ENCODE measurements around the gene GRIN2A. TPM values are rescaled to one million over a fixed set of nuclear protein-coding genes. Genes with fewer than 3 reads are reported as not detected.

GRIN2A gene
- total RNA-seq, 1 donor from 2014 or later: not detected

DNA sequence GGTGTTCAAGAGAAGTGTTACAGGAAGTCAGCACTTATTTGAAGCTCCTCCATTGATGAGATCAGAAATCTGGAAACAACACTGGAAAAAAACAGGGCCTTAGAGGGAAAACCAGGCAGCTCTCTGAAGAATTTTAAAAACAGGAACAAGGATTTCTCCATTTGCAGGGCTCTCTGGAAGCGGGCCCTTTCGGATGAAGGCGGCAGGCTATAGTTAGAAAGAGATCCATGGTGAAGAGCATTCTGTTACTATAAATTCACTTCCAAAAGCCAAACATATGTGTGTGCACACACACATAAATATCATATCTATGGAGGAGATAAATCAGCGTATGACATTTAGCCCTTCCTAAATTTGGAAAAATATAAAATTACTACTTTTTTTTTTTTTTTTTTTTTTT is 42.6 kb upstream of the GRIN2A start:
- TF ChIP-seq, protein P1, sequence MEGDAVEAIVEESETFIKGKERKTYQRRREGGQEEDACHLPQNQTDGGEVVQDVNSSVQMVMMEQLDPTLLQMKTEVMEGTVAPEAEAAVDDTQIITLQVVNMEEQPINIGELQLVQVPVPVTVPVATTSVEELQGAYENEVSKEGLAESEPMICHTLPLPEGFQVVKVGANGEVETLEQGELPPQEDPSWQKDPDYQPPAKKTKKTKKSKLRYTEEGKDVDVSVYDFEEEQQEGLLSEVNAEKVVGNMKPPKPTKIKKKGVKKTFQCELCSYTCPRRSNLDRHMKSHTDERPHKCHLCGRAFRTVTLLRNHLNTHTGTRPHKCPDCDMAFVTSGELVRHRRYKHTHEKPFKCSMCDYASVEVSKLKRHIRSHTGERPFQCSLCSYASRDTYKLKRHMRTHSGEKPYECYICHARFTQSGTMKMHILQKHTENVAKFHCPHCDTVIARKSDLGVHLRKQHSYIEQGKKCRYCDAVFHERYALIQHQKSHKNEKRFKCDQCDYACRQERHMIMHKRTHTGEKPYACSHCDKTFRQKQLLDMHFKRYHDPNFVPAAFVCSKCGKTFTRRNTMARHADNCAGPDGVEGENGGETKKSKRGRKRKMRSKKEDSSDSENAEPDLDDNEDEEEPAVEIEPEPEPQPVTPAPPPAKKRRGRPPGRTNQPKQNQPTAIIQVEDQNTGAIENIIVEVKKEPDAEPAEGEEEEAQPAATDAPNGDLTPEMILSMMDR (conservative IDR thresholded peaks at IDR 0.05; ENCODE audit: low read depth, low read length): no peak
- DNase-seq (ENCODE audit: low read depth): no peak
- H3K4me3 ChIP-seq (ENCODE audit: low read depth, low read length): no peak overlapping the region

GRCh38 chr16:10220942-10221341 is 38.7 kb upstream of the GRIN2A start:
- DNase-seq (ENCODE audit: low read depth): no peak
- TF ChIP-seq, protein P1 (conservative IDR thresholded peaks at IDR 0.05; ENCODE audit: low read depth, low read length): no peak
- no peak overlapping the region for H3K4me3 ChIP-seq (ENCODE audit: low read depth, low read length)

- no peak overlapping the region for H3K4me3 ChIP-seq (ENCODE audit: low read depth, low read length)
- no peak for DNase-seq (ENCODE audit: low read depth)
- TF ChIP-seq, protein P1 (conservative IDR thresholded peaks at IDR 0.05; ENCODE audit: low read depth, low read length): no peak
Observed at GRCh38 chr16:10219742-10220141, 37.5 kb upstream of the GRIN2A start.

DNA sequence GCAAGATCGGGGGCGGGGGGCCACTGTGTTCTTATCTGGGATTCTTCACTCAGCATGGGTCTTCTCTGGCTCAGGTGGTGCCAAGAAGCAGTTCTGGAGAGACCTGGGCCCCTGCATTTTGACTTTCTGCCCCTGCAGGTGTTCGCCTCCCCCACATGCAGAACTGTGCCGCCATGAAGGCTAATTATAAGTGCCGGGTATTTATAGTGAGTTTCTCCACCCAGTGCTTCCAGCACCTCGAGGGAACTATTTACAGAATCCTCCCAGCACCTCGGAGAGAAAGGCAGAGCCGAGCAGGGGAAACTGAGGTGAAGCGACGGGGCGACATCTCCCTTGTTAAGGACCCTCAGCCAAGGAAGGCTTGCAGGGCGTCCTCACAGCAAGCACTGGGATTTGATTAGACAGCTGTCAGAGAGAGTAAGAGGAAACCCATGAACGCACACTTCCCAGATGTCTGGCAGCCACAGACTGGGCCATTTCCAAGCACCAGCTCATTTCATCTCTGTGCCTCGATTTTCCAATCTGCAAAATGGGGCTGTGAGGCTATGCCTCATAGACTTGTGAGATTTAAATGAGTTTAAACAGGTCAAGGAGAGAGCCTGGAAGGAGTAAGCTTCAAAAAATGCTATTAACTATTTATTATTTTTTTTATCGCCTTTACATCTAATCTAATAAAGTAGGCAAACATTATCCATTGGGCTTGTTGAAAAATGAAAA is 36.4 kb upstream of the GRIN2A start:
- DNase-seq (ENCODE audit: low read depth): no peak
- TF ChIP-seq, protein P1 (conservative IDR thresholded peaks at IDR 0.05; ENCODE audit: low read depth, low read length): no peak
- H3K4me3 ChIP-seq (ENCODE audit: low read depth, low read length): no peak overlapping the region

- TF ChIP-seq, protein P1 (conservative IDR thresholded peaks at IDR 0.05; ENCODE audit: low read depth, low read length): no peak
- no peak overlapping the region for H3K4me3 ChIP-seq (ENCODE audit: low read depth, low read length)
- no peak for DNase-seq (ENCODE audit: low read depth)
Observed at GRCh38 chr16:10213748-10214147, 31.5 kb upstream of the GRIN2A start.

DNA sequence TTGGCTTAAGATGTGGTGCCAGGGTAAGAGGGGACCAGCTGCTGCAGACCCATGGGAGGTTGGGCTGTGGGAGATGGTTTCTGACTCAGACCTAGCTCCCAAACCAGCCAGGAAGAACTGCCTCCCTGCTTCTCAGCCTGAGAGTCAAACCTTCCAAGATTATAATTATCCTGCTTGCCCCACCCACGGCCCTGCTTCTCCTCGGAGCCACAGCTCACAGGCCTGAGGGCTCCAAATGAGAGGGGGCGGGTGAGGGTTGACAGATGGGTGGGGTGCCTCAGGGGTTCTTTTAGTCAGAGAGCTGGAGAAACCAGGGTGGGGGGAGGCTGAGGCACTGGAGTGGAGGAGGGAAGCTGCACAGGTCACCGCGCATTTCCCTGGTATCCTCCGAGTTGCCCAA is 28.7 kb upstream of the GRIN2A start:
- no peak overlapping the region for H3K4me3 ChIP-seq (ENCODE audit: low read depth, low read length)
- no peak for DNase-seq (ENCODE audit: low read depth)
- TF ChIP-seq, protein P1 (conservative IDR thresholded peaks at IDR 0.05; ENCODE audit: low read depth, low read length): no peak

GRCh38 chr16:10206865-10207264 is 24.6 kb upstream of the GRIN2A start:
- DNase-seq (ENCODE audit: low read depth): no peak
- H3K4me3 ChIP-seq (ENCODE audit: low read depth, low read length): no peak overlapping the region
- TF ChIP-seq, protein P1 (conservative IDR thresholded peaks at IDR 0.05; ENCODE audit: low read depth, low read length): no peak
